ENCODE results near the gene HTATSF1.

HTATSF1 gene

GRCh38 chrX:136496764-136497555 lies 432 bp upstream of the HTATSF1 start:
- DNase-seq = no peak

- no peak for DNase-seq
These were observed 21.7 kb downstream of the HTATSF1 start for GRCh38 chrX:136519069-136519468.

GRCh38 chrX:136523770-136524169 lies 26.4 kb downstream of the HTATSF1 start:
- no peak for DNase-seq

GRCh38 chrX:136525738-136526606 lies 28.6 kb downstream of the HTATSF1 start:
- no peak for DNase-seq

- no peak for DNase-seq
These were observed 31.4 kb downstream of the HTATSF1 start for GRCh38 chrX:136528645-136529315.

- DNase-seq = no peak
These were observed 32.4 kb downstream of the HTATSF1 start for GRCh38 chrX:136529795-136530194.

- DNase-seq = no peak
These were observed 34.6 kb downstream of the HTATSF1 start, which contains the start of gene VGLL1 for GRCh38 chrX:136531951-136532350. VGLL1 (plus strand) TSS chrX:136532215; CDS start chrX:136536021, 3,806 bp downstream.

- no peak for DNase-seq
These were observed 36.7 kb downstream of the HTATSF1 start for GRCh38 chrX:136534131-136534530.

- no peak for DNase-seq
These were observed 41.4 kb downstream of the HTATSF1 start for GRCh38 chrX:136538811-136539210.

GRCh38 chrX:136540226-136540625 lies 42.8 kb downstream of the HTATSF1 start:
- no peak for DNase-seq

- no peak for DNase-seq
These were observed 43.9 kb downstream of the HTATSF1 start for GRCh38 chrX:136541294-136541693.

- DNase-seq = no peak
These were observed 44.9 kb downstream of the HTATSF1 start for GRCh38 chrX:136542281-136542680.

GRCh38 chrX:136546371-136546781 lies 49.0 kb downstream of the HTATSF1 start:
- no peak for DNase-seq

GRCh38 chrX:136549226-136549625 lies 51.8 kb downstream of the HTATSF1 start:
- no peak for DNase-seq

GRCh38 chrX:136551410-136551809 lies 54.0 kb downstream of the HTATSF1 start:
- DNase-seq = no peak

GRCh38 chrX:136555694-136556093 lies 58.3 kb downstream of the HTATSF1 start:
- no peak for DNase-seq
